Natural killer cell (primary cell): ENCODE data around the gene ANKRD12. TPM values are rescaled to one million over a fixed set of nuclear protein-coding genes. Genes with fewer than 3 reads are reported as not detected.

Source experiments
- ATAC-seq, 3 donors: fragments of 150-1000 bp in 2 of 3; fragments of 200-7000 bp in 1 of 3; cut with Tn5 transposase; 1 replicate in 1 of 3; 2 replicates in 2 of 3; pipeline ENCODE4 v1.10.0; 2021; ENCODE audit warnings: mild to moderate bottlenecking in 2 of 3, moderate library complexity in 2 of 3
- DNase-seq, 2 donors: peaks; one replicate each; pipeline versions ENCODE4 v3.0.0 to v3.0.0-alpha.2; 2013 to 2021; ENCODE audit warnings: mixed read lengths in 1 of 2
- H3K27ac ChIP-seq: one replicate; pipeline ENCODE4 v1.5.1; 2013; ENCODE audit warnings: mild to moderate bottlenecking, low read length
- H3K27me3 ChIP-seq: one replicate; pipeline ENCODE4 v1.6.1; 2013; ENCODE audit warnings: low read length; ENCODE audit not compliant: control insufficient read depth, insufficient read depth
- H3K36me3 ChIP-seq: one replicate; pipeline ENCODE4 v1.6.1; 2013; ENCODE audit warnings: low read length; ENCODE audit not compliant: control insufficient read depth, insufficient read depth
- H3K4me1 ChIP-seq: one replicate; pipeline ENCODE4 v1.6.1; 2013; ENCODE audit warnings: low read length; ENCODE audit not compliant: control insufficient read depth, insufficient read depth
- H3K4me3 ChIP-seq: one replicate; pipeline ENCODE4 v1.5.1; 2013; ENCODE audit warnings: low read length
- H3K9me3 ChIP-seq: one replicate; pipeline ENCODE4 v1.6.1; 2013; ENCODE audit warnings: low read length; ENCODE audit not compliant: control insufficient read depth, insufficient read depth
- H3K27ac Mint-ChIP-seq, 2 donors: one replicate each; pipeline ENCODE4 v1.8.0; 2022; ENCODE audit warnings: mild to moderate bottlenecking in 2 of 2, mixed read lengths in 2 of 2, moderate library complexity in 1 of 2
- H3K27me3 Mint-ChIP-seq, 2 donors: one replicate each; pipeline ENCODE4 v1.8.0; 2022; ENCODE audit warnings: low read depth in 2 of 2, mixed read lengths in 2 of 2
- H3K36me3 Mint-ChIP-seq: one replicate; pipeline ENCODE4 v1.8.0; 2022; ENCODE audit warnings: mixed read lengths
- H3K4me1 Mint-ChIP-seq, 2 donors: one replicate each; pipeline ENCODE4 v1.8.0; 2022; ENCODE audit warnings: mixed read lengths in 2 of 2
- H3K4me3 Mint-ChIP-seq: one replicate; pipeline ENCODE4 v1.8.0; 2022; ENCODE audit warnings: mild to moderate bottlenecking, moderate library complexity, mixed read lengths
- H3K9me3 Mint-ChIP-seq, 2 donors: one replicate each; pipeline ENCODE4 v1.8.0; 2022; ENCODE audit warnings: mixed read lengths in 2 of 2
- CTCF ChIP-seq: fragments of 200-600 bp; IDR thresholded peaks from one replicate; pipeline ENCODE4 v1.8.0; 2022; ENCODE audit warnings: antibody characterized with exemption
- WGBS: methylation state at CpG from one replicate; pipeline ENCODE4 v1.1.7; 2013; ENCODE audit warnings: missing lambda C conversion rate; ENCODE audit not compliant: insufficient coverage; 5-methylcytosine and 5-hydroxymethylcytosine counted together
- intact Hi-C: fragments of 100-400 bp; cut with micrococcal nuclease; formaldehyde crosslinking; loops from one replicate; pipeline ENCODE4 v1.14.2; 2022
- total RNA-seq, 4 donors: library from RNA; stranded (reverse); fragments of 120-200 nt in 1 of 4; gene quantifications; one replicate each; pipeline versions ENCODE4 v1.2.3 to v1.2.4, GENCODE V29; 2013 to 2022

Gene ANKRD12
- total RNA-seq, 3 donors from 2014 or later (not counting 1 experiment from before 2014, with no cell fraction given) = 136 to 148 (median 141) TPM

GRCh38 chr18:9204659-9205058 is 68.1 kb downstream of the ANKRD12 start:
- no peak overlapping the region for H3K27ac Mint-ChIP-seq
- H3K36me3 Mint-ChIP-seq = no peaks in the 10 kb centered on the region
- H3K36me3 ChIP-seq = peaks cover 17% of the 10 kb centered on the region
- no peaks in the 10 kb centered on the region for H3K27me3 ChIP-seq
- DNase-seq = no peak
- TF ChIP-seq CTCF = no peak
- ATAC-seq = no peak
- no peaks in the 10 kb centered on the region for H3K9me3 ChIP-seq
- no peaks in the 10 kb centered on the region for H3K27me3 Mint-ChIP-seq
- intact Hi-C loops = no loop called here
- H3K4me1 Mint-ChIP-seq = peaks cover 7 to 22% of the 10 kb centered on the region in 2 donors
- H3K4me3 Mint-ChIP-seq = no peak overlapping the region
- H3K4me1 ChIP-seq = no peaks in the 10 kb centered on the region
- no peak overlapping the region for H3K4me3 ChIP-seq
- H3K9me3 Mint-ChIP-seq = no peaks in the 10 kb centered on the region
- WGBS = 96% methylated on average over 3 of the region's 5 CpGs
- no peak overlapping the region for H3K27ac ChIP-seq

GRCh38 chr18:9206421-9206820 is 69.8 kb downstream of the ANKRD12 start:
- 93% methylated on average over 2 of the region's 3 CpGs for WGBS
- DNase-seq (no peak), ATAC-seq (no peak)
- Mint-ChIP-seq H3K27me3 (no peaks in the 10 kb centered on the region), H3K4me3 (no peak overlapping the region), H3K27ac (no peak overlapping the region), H3K36me3 (no peaks in the 10 kb centered on the region), H3K4me1 (peaks cover 0 to 13% of the 10 kb centered on the region in 2 donors), H3K9me3 (no peaks in the 10 kb centered on the region)
- Histone ChIP-seq H3K4me3 (no peak overlapping the region), H3K27ac (no peak overlapping the region), H3K4me1 (no peaks in the 10 kb centered on the region), H3K27me3 (no peaks in the 10 kb centered on the region), H3K9me3 (no peaks in the 10 kb centered on the region), H3K36me3 (peaks cover 25% of the 10 kb centered on the region)
- no peak for TF ChIP-seq CTCF
- intact Hi-C loops = no loop called here

- Histone ChIP-seq H3K4me3 (no peak overlapping the region), H3K27me3 (no peaks in the 10 kb centered on the region), H3K36me3 (peaks cover 45% of the 10 kb centered on the region), H3K27ac (no peak overlapping the region), H3K9me3 (no peaks in the 10 kb centered on the region), H3K4me1 (no peaks in the 10 kb centered on the region)
- no peak overlapping the region for H3K4me3 Mint-ChIP-seq
- ATAC-seq = no peak
- no peaks in the 10 kb centered on the region for H3K27me3 Mint-ChIP-seq
- 84% methylated on average over 3 of the region's 4 CpGs for WGBS
- TF ChIP-seq CTCF = no peak
- H3K27ac Mint-ChIP-seq = no peak overlapping the region
- H3K36me3 Mint-ChIP-seq = peaks cover 10% of the 10 kb centered on the region
- intact Hi-C loops = no loop called here
- H3K9me3 Mint-ChIP-seq = no peaks in the 10 kb centered on the region
- DNase-seq = no peak
- H3K4me1 Mint-ChIP-seq = peaks cover 5 to 14% of the 10 kb centered on the region in 2 donors
Measured at GRCh38 chr18:9209279-9209678, 72.7 kb downstream of the ANKRD12 start.

- Mint-ChIP-seq H3K9me3 (no peaks in the 10 kb centered on the region), H3K27me3 (no peaks in the 10 kb centered on the region), H3K36me3 (peaks cover 18% of the 10 kb centered on the region), H3K4me3 (no peak overlapping the region), H3K27ac (peak overlapping the region; percentile 33 to 57), H3K4me1 (peaks cover 5 to 14% of the 10 kb centered on the region in 2 donors)
- no peak overlapping the region for H3K27ac ChIP-seq
- H3K4me3 ChIP-seq = no peak overlapping the region
- DNase-seq (no peak), ATAC-seq (no peak)
- 56% methylated on average over 1 of the region's 2 CpGs for WGBS
- intact Hi-C loops = no loop called here
- no peaks in the 10 kb centered on the region for H3K27me3 ChIP-seq
- H3K9me3 ChIP-seq = no peaks in the 10 kb centered on the region
- H3K4me1 ChIP-seq = no peaks in the 10 kb centered on the region
- no peak for TF ChIP-seq CTCF
- peaks cover 53% of the 10 kb centered on the region for H3K36me3 ChIP-seq
Measured at GRCh38 chr18:9210966-9211365, 74.4 kb downstream of the ANKRD12 start.
